D721Med (cell line): ENCODE measurements around the gene PRSS58.

Experiments
- DNase-seq: peaks from one replicate; pipeline ENCODE4 v3.0.0; 2011; ENCODE audit warnings: low spot score; ENCODE audit not compliant: insufficient read length
- FAIRE-seq: peaks from 2 replicates; lab custom pipeline; 2011; peaks lifted over from hg19 to GRCh38; lab: Jason Lieb, UNC
- TF ChIP-seq, protein P1 (sequence below): IDR thresholded peaks from 2 replicates; pipeline ENCODE4 v1.5.1; 2012; ENCODE audit warnings: mild to moderate bottlenecking, control low read depth; ENCODE audit not compliant: insufficient read depth; ENCODE audit errors: missing control alignments

PRSS58 gene

DNA sequence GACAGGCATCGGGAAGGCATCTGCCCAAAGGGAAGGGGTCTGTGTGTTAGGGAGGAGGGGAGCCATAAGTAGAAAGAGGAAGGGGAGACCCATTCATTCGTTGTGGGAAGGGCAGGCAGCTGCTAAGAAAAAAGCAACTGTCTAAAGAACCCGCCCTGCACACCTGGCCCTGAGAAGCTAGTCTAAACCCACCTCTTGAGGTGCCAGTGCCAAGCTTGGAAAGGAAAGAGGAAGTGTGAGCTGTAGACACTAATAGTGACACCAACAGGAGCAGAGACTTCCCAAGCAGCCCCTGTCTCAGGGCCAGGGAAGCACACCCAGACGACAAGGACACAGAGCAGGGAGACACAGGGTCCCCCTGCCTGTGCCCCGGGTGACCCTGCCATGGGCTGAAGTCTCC, 40.8 kb upstream of the PRSS58 start:
- no peak for DNase-seq
- TF ChIP-seq, protein P1, sequence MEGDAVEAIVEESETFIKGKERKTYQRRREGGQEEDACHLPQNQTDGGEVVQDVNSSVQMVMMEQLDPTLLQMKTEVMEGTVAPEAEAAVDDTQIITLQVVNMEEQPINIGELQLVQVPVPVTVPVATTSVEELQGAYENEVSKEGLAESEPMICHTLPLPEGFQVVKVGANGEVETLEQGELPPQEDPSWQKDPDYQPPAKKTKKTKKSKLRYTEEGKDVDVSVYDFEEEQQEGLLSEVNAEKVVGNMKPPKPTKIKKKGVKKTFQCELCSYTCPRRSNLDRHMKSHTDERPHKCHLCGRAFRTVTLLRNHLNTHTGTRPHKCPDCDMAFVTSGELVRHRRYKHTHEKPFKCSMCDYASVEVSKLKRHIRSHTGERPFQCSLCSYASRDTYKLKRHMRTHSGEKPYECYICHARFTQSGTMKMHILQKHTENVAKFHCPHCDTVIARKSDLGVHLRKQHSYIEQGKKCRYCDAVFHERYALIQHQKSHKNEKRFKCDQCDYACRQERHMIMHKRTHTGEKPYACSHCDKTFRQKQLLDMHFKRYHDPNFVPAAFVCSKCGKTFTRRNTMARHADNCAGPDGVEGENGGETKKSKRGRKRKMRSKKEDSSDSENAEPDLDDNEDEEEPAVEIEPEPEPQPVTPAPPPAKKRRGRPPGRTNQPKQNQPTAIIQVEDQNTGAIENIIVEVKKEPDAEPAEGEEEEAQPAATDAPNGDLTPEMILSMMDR: no peak
- FAIRE-seq: no peak

DNA sequence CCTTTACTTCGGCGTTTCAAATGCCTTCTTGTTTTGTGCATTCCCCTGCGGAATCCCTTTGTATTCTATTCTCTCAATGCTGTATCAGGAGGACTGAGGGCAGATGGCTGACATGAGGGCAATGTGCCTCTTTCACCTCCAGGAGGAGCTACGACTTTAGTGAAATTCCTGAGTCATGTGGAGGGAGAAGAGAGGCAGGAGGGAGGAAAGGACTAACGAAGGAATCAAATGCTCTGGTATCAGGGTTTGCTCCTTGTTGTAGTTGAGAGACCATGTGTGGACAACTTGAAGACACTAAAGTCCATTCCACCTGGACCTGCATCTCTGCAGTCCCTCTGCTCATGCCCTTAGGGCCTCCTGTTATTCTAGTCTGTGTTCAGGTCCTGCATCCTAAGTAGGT, 40.2 kb upstream of the PRSS58 start:
- FAIRE-seq (no peak), DNase-seq (no peak)
- TF ChIP-seq, protein P1: peak; percentile 38

DNA sequence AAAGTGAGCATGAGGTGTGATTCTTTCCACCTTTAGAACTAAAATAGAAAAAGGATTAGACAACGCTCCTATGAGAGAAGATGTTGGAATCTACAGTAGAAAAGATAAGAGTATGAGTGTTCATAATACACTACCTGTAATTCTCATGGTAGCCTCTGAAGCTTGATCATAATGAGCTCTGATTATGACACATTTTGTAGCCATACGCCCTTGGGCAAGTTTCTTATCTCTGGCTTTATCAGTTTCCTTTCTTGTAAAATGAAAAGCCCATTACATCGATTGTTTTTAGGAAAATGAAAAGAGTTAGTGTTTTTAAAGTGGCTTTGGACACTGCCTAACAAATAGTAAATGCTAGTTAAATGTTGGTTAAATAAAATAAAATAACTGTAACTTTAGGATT, 22.4 kb upstream of the PRSS58 start:
- DNase-seq (no peak), FAIRE-seq (no peak)
- TF ChIP-seq, protein P1: no peak

DNA sequence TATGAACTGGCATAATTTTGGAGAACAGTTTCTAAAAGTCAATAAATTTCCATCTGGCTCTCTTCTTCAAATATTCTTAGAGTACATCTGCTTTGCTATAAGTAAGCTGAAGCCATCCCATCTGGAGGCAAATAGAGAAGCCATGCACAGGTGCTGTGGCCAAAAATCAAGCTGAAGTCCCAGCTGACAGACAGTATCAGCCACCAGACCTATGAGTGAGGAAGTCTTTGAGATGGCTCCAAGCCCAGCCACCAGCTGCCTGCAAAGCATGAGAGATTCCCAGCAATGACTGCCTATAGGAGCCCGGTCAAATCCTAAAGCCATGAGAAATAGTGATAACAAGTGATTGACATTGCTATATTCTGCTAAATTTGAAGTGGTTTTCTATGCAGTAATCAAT, 21.7 kb upstream of the PRSS58 start:
- DNase-seq: no peak
- TF ChIP-seq, protein P1: no peak
- no peak for FAIRE-seq

DNA sequence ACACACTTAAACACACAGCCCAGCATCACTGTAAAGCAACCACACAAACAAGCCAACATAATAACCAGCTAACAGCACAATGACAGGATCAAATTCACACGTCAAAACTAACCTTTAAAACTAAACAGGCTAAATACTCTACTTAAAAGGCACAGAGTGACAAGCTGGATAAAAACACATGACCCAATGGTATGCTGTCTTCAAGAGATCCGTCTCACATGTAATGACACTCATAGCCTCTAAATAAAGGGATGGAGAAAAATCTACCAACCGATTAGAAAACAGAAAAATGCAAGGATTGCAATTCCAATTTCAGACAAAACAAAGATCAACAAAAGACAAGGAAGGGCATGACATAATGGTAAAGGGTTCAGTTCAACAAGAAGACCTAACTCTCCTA, 17.2 kb upstream of the PRSS58 start:
- DNase-seq (no peak), FAIRE-seq (no peak)
- TF ChIP-seq, protein P1: no peak

DNA sequence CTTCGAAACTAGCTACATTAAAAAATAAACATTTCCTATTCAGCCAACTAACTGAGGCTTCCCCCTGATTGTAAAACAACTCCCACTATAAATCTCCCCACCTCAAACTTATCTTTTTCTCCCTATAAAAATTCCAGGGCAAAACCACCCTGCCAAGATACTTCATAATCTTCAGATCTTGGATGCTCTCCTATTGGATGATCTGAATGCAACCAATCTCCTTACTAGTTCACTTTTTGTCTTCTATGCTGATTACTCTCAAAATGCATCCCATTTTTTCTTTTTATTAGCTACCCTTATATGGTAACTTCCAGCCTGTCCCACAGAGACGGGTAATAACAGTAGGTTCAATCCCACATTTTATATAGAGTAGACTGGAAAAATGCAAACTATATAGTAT, 15.0 kb upstream of the PRSS58 start:
- TF ChIP-seq, protein P1: no peak
- no peak for FAIRE-seq

DNA sequence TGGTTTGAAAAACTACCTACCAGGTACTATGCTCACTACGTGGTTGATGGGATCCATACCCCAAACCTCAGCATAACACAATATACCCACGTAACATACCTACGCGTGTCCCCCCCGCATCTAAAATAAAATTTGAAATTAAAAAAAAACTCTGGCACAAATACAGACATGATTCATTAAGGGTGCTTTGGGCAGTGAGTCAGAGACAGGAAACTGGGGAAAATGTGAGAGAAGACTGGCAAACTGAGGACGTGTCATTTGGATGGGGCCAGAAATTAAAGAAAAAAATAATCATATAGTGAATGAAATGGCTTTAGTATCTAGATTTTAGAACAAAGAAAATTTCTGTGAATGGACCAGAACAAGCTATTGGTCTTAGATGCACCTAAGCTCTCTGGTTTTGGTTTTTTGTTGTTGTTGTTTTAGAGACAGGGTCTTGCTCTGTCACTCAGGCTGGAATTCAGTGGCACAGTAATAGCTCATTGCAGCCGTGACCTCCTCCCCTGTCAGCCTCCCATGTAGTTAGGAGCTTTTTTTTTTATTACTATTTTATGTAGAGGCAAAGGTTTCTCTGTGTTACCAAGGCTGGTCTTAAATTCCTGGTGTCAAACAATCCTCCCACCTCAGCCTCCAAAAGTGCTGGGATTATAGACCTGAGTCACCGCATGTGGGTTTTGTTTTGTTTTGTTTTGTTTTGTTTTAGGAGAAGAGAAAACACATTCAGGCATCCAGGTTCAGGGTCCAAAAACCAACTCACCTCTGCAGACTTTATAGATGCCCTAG, 5.9 kb upstream of the PRSS58 start:
- DNase-seq (no peak), FAIRE-seq (no peak)
- TF ChIP-seq, protein P1: no peak

More for the DNA sequence above, 15.0 kb upstream of the PRSS58 start:
- DNase-seq: no peak
